ENCODE results near the gene BRD8. TPM values are rescaled to one million over a fixed set of nuclear protein-coding genes. Genes with fewer than 3 reads are reported as not detected.

The BRD8 gene, protein sequence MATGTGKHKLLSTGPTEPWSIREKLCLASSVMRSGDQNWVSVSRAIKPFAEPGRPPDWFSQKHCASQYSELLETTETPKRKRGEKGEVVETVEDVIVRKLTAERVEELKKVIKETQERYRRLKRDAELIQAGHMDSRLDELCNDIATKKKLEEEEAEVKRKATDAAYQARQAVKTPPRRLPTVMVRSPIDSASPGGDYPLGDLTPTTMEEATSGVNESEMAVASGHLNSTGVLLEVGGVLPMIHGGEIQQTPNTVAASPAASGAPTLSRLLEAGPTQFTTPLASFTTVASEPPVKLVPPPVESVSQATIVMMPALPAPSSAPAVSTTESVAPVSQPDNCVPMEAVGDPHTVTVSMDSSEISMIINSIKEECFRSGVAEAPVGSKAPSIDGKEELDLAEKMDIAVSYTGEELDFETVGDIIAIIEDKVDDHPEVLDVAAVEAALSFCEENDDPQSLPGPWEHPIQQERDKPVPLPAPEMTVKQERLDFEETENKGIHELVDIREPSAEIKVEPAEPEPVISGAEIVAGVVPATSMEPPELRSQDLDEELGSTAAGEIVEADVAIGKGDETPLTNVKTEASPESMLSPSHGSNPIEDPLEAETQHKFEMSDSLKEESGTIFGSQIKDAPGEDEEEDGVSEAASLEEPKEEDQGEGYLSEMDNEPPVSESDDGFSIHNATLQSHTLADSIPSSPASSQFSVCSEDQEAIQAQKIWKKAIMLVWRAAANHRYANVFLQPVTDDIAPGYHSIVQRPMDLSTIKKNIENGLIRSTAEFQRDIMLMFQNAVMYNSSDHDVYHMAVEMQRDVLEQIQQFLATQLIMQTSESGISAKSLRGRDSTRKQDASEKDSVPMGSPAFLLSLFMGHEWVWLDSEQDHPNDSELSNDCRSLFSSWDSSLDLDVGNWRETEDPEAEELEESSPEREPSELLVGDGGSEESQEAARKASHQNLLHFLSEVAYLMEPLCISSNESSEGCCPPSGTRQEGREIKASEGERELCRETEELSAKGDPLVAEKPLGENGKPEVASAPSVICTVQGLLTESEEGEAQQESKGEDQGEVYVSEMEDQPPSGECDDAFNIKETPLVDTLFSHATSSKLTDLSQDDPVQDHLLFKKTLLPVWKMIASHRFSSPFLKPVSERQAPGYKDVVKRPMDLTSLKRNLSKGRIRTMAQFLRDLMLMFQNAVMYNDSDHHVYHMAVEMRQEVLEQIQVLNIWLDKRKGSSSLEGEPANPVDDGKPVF
- 94.0 TPM for total RNA-seq

GRCh38 chr5:138178516-138179276 lies at the start of gene BRD8, which contains the start of gene KIF20A:
Gene BRD8, minus strand, starts transcription at chr5:138178630. Its CDS starts 16 bp downstream, at chr5:138178614.
Gene KIF20A, plus strand, starts transcription at chr5:138179112. Its CDS starts 569 bp downstream, at chr5:138179681.

DNA sequence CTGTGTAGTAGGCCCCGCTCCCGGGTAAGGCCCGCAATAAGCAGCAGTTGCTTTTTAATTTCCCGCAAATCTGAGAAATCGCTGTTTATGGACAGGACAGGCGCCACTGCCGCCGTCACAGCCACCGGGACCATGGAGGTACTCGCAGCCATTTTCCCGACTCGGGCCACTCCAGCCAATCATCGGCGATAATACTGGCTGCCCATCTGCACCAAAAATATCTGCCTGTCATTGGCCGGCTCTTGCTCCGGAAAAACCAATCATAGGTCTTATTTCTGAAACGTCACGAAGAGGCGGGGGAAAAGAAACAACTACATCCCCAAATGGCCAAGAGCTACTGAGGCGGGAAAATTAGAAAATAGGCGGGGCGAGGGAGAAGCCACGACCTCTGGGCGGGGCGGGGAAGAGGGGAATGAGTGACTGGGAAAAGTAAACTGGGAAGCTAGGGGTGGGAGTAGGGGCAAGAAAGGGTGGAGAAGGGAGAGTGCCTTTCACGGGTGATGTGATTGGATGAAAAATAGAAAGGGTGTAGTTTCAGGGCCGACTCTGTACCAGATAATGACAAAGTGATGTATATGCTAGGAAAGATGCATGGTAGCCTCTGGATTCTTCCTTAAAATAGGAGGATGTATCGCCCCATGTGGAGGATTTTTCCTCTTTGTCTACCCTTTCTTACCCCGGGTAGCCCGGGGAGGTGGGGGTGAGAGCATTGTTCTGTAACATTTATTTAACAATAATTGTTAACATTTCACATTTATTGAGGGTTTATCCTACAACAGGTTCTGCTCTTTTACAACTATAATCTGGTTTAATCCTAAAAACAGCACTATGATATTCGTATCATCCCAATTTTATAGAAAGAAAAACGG lies 35.0 kb upstream of the BRD8 start, which contains the start of gene CDC23:
Gene CDC23, minus strand, starts transcription at position 163 of the 869 bp plus-strand sequence. Its CDS starts 11 bp downstream, at position 152.

GRCh38 chr5:138138949-138139780 lies 39.3 kb downstream of the BRD8 start, which contains the start of gene NME5:
Gene NME5, minus strand, starts transcription at chr5:138139428. Its CDS starts 648 bp downstream, at chr5:138138780.

Other genes with a start within 250 kb of the BRD8 start
- 88.6 TPM for gene FAM13B, start 145.6 kb downstream of the BRD8 start, total RNA-seq
- not detected for gene WNT8A, start 94.6 kb downstream of the BRD8 start, total RNA-seq
- gene NME5, start 39.2 kb downstream of the BRD8 start, total RNA-seq = 5.6 TPM
- 12.9 TPM for gene KIF20A, start 482 bp upstream of the BRD8 start, total RNA-seq
- gene CDC23, start 34.7 kb upstream of the BRD8 start, total RNA-seq = 40.4 TPM
- gene GFRA3, start 96.0 kb upstream of the BRD8 start, total RNA-seq = 2.7 TPM
- gene CDC25C, start 153.2 kb upstream of the BRD8 start, total RNA-seq = 3.8 TPM
- 23.5 TPM for gene FAM53C, start 159.6 kb upstream of the BRD8 start, total RNA-seq
- gene KDM3B, start 174.1 kb upstream of the BRD8 start, total RNA-seq = 127 TPM

Measured in camera-type eye (tissue), 1 donor.